NOMO-1 treated with dmso at 0.1 percent for 144 hours (cell line): ENCODE data around the gene SHCBP1.
A peak's percentile ranks its signal among the peaks of the same experiment; 100 is the strongest.

Experiments used
- DNase-seq: peaks from one replicate; lab custom pipeline; 2025; ENCODE audit not compliant: unreplicated experiment; lab: John Stamatoyannopoulos, UW

Gene SHCBP1

GRCh38 chr16:46614006-46614405, 7.2 kb downstream of the SHCBP1 start:
- no peak for DNase-seq

GRCh38 chr16:46613352-46613751, 7.8 kb downstream of the SHCBP1 start:
- DNase-seq, result no peak

DNA sequence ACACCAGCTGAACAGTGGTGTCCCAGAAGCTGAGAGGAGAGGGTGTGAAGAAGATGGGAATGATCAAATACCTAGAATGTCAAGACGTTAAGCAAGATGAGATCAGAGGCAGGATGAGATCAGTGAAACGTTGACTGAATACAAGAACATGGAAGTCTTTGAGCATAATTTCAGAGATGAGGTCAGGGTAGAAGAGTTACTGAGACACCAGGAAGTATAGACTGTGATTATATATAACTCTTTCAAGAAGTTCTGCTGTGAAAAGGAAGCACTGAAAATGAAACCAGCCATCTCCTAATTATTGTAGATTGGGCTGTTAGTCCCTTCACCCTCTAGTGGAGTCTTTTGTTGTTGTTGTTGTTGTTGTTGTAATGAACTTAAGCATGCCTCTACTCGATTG, 9.1 kb downstream of the SHCBP1 start:
- no peak for DNase-seq

GRCh38 chr16:46607529-46607928, 13.7 kb downstream of the SHCBP1 start:
- DNase-seq, result no peak

DNA sequence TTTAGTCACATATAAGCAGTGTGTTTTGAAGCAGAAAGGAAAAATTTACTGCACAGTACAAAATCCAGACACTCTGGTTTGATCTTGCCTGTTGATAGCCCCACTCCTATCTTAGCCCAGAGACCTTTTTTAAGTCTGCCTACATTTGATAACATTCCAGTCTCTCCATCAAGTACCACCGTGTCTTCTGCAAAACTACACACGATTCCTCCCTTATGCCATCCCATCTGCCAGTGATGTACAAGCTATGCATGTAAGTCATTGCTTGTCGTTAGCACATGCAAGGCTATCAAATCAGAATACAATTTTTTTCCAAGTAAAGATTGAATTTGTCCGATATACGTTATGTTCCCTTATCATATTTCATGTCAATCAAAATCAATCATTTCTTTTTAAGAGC, 14.9 kb downstream of the SHCBP1 start:
- DNase-seq, result no peak

DNA sequence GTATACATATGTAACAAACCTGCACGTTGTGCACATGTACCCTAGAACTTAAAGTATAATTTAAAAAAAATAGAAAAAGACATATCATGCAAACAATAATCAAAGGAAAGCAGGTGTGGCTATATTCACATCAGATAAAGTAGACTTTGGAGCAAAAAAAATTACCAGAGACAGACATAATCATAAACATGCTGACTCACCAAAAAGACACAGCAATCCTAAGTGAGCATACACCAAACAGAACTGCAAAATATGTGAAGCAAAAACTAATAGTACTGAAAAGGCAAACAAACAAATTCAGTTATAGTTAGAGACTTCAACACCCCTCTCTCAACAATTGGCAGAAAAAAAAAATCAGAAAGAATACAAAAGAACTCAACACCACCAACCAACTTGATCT, 29.9 kb downstream of the SHCBP1 start:
- no peak for DNase-seq

- DNase-seq, result no peak
These were observed 35.1 kb downstream of the SHCBP1 start for GRCh38 chr16:46586011-46586577.

DNA sequence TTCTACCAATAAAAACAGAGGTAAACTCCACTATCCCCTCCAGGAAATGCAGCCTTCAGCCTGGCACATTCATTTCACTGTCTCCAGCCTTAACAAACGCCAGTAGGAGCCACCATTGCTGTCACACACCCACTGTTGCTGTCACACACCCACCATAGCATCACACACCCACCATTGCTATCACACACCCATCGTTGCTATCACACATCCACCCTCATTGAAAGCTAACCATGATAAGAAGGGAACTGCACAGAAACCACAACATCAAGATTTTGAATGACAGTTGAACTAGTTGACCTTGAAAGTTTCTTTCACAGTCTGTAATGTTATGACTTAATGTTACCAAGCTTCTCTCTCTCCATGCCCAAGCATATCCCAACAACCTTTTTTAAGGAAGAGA, 38.1 kb downstream of the SHCBP1 start:
- DNase-seq, result no peak

GRCh38 chr16:46582313-46582712, 38.9 kb downstream of the SHCBP1 start:
- no peak for DNase-seq

- no peak for DNase-seq
These were observed 43.1 kb downstream of the SHCBP1 start for GRCh38 chr16:46577988-46578579.

GRCh38 chr16:46573834-46574159, 47.4 kb downstream of the SHCBP1 start:
- no peak for DNase-seq

DNA sequence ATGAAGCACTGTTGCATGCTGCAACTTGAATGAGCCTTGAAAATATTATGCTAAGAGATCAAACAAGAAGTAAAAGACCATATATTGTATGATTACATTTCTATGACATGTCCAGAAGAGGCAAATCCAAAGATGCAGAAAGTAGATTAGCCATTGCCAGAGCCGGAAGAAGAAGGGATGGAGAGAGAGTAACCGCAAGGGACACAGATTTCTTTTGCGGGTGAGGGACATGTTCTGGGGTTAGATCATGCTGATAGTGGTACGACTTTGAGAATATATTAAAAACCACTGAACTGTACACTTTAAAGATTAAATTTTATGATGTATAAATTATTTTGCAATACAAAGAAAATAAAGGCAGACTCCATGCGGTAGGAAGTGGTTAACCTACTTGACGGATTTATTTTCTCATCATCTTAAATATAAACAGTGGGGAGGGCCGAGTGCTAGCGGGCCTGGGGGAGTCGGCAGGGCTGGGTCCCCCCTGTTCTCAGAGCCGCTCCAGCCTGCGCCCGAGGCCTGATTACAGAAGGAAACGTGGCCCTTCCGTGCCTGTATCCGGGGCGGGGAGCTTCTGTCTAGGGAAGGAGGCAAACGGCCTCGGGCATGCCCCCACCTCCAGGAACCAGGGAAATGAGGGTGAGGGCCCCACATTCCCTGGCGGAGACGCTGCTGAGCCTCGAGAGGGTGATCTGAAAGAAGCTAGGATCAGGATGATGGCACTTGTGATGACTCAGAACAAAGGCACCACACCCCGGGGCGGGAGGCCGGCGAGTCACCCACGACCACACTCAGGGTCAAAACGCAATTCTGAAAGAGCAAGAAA, 48.0 kb downstream of the SHCBP1 start:
- no peak for DNase-seq

DNA sequence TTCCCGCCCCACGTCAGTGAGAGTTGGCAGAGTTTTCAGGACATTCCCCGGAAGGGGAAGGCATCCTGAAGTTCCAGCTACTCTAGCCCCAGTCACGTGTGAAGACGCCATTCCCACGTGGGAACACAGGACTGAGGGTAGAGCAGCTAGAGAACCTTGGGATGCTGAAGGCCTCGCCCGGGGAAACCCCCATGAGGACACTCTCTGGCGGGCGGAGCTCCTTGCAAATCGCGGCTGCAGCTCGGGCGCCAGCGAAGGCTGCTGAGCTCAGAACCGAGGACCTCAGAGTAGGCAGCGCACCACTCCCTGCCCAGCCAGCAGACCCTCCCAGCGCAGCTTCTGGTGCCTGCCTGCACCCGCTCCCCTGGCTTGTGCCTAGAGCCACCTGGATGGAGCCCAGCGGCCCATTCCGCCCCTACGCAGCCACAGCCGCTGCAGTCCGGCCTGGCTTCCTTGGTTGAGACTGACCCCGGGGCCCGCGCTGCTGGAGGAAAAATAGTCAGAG, 51.9 kb downstream of the SHCBP1 start:
- no peak for DNase-seq

GRCh38 chr16:46568472-46569230, 52.5 kb downstream of the SHCBP1 start:
- DNase-seq, result no peak

DNA sequence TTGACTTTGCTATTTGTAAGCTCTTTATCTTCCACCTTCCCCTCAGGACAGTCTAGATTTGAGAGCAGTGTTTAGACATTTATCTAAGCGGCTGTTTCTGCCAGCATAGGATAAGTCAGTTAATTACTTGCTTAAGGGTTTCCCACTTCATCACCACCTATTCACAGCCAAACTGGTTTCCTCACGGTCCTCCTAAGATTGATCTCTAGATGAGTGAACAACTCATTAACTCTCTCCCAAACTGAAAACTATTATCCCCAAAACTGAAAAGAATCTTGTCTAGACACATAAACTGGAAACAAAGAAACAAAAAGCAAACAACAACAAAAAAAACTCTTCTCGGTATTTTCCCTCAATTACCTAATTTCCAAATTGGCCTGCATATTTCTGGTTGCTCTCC, 58.2 kb downstream of the SHCBP1 start:
- DNase-seq, result no peak

- no peak for DNase-seq
These were observed 63.2 kb downstream of the SHCBP1 start for GRCh38 chr16:46558018-46558417.

GRCh38 chr16:46555951-46556350, 65.2 kb downstream of the SHCBP1 start:
- no peak for DNase-seq

DNA sequence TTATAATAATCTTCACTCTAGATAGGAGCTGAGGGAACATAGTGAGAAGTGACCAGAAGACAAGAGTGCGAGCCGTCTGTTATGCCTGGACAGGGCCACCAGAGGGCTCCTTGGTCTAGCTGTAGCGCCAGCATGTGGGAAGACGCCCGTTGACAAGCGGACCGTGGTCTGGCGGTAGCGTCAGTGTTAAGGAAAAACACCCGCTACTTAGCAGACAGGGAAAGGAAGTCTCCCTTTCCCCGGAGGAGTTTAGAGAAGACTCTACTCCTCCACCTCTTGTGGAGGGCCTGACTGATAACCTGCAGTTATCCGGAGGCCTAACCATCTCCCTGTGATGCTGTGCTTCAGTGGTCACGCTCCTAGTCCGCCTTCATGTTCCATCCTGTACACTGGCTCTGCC, 66.7 kb downstream of the SHCBP1 start:
- DNase-seq, result peak; percentile 4

DNA sequence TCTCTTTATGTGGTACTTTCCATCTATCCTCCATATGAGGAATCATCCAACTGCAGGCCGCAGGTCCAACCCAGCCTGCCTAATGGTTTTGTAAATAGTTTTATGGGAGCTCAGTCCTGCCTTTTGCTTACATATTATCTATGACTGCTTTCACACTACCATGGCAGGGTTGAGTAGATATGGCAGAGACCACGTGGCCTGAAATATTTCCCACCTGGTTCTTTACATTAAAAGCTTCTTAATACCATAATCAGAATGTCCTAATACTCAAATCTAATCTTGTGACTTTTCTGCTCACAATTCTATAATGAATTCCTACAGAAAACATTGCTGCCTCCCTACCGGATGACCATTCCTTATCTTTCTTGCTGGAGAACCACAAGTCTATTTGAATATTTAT, 71.7 kb downstream of the SHCBP1 start:
- DNase-seq, result no peak
